CD14-positive monocyte (primary cell): ENCODE results near the gene STARD6. TPM values are rescaled to one million over a fixed set of nuclear protein-coding genes. Genes with fewer than 3 reads are reported as not detected.

Experiments used
- DNase-seq, 3 donors: peaks; one replicate each; pipeline ENCODE4 v3.0.0-alpha.2; 2011 to 2022
- H2AFZ ChIP-seq: 2 replicates; pipeline ENCODE4 v1.6.0; 2012; ENCODE audit warnings: mild to moderate bottlenecking, low read depth, low read length, inconsistent platforms; ENCODE audit not compliant: insufficient read depth, poor library complexity, severe bottlenecking
- H3K27ac ChIP-seq, 2 donors: 1 replicate in 1 of 2; 2 replicates in 1 of 2; pipeline ENCODE4 v1.5.1; 2012 to 2013; ENCODE audit warnings: low read length in 2 of 2, control low read depth in 1 of 2, inconsistent platforms in 1 of 2, low read depth in 1 of 2, mild to moderate bottlenecking in 1 of 2
- H3K27me3 ChIP-seq, 2 donors: one replicate each; pipeline versions ENCODE4 v1.6.0 to v1.6.1; 2011 to 2013; ENCODE audit warnings: low read length in 2 of 2; ENCODE audit not compliant: control insufficient read depth in 2 of 2, insufficient read depth in 2 of 2
- H3K36me3 ChIP-seq, 2 donors: replicated peaks in 1 of 2; 1 replicate in 1 of 2; 2 replicates in 1 of 2; pipeline versions ENCODE4 v1.5.1 to v1.6.1; 2012 to 2013; ENCODE audit warnings: low read length in 2 of 2, control low read depth in 1 of 2, inconsistent platforms in 1 of 2, mild to moderate bottlenecking in 1 of 2; ENCODE audit not compliant: insufficient read depth in 2 of 2, control insufficient read depth in 1 of 2
- H3K4me1 ChIP-seq, 2 donors: 1 replicate in 1 of 2; 2 replicates in 1 of 2; pipeline versions ENCODE4 v1.5.1 to v1.6.1; 2012 to 2013; ENCODE audit warnings: low read length in 2 of 2, control low read depth in 1 of 2, inconsistent platforms in 1 of 2, mild to moderate bottlenecking in 1 of 2, moderate library complexity in 1 of 2; ENCODE audit not compliant: insufficient read depth in 2 of 2, control insufficient read depth in 1 of 2
- H3K4me2 ChIP-seq: replicated peaks from 2 replicates; pipeline ENCODE3; 2012; ENCODE audit warnings: low read length, moderate library complexity, mild to moderate bottlenecking; ENCODE audit not compliant: poor library complexity, severe bottlenecking; ENCODE audit errors: extremely low read depth
- H3K4me3 ChIP-seq, 3 experiments: fragments of 200-600 bp in 1 of 3; sonication (generic) in 1 of 3; replicated peaks in 1 of 3; 1 replicate in 2 of 3; 2 replicates in 1 of 3; pipeline ENCODE4 v1.5.1; 2011 to 2013; ENCODE audit warnings: low read length in 3 of 3, mild to moderate bottlenecking in 3 of 3, control low read depth in 2 of 3, low read depth in 2 of 3, inconsistent platforms in 1 of 3, moderate library complexity in 1 of 3
- H3K79me2 ChIP-seq: 2 replicates; pipeline ENCODE4 v1.6.0; 2012; ENCODE audit warnings: mild to moderate bottlenecking, control low read depth, inconsistent platforms, low read length, moderate library complexity; ENCODE audit not compliant: insufficient read depth
- H3K9ac ChIP-seq: 2 replicates; pipeline ENCODE4 v1.6.0; 2017; ENCODE audit warnings: low read length, mild to moderate bottlenecking; ENCODE audit not compliant: insufficient read depth, poor library complexity, severe bottlenecking
- H3K9me3 ChIP-seq, 2 donors: replicated peaks in 1 of 2; 1 replicate in 1 of 2; 2 replicates in 1 of 2; pipeline versions ENCODE4 v1.5.1 to v1.6.1; 2012 to 2013; ENCODE audit warnings: low read length in 2 of 2, control low read depth in 1 of 2; ENCODE audit not compliant: control insufficient read depth in 1 of 2, insufficient read depth in 1 of 2
- H4K20me1 ChIP-seq: 2 replicates; pipeline ENCODE4 v1.6.0; 2012; ENCODE audit warnings: mild to moderate bottlenecking, low read length, control low read depth, moderate library complexity; ENCODE audit not compliant: insufficient read depth
- H3K27ac Mint-ChIP-seq, 7 donors: one replicate each; pipeline ENCODE4 v1.8.0; 2020; ENCODE audit warnings: mild to moderate bottlenecking in 7 of 7, mixed read lengths in 7 of 7, moderate library complexity in 6 of 7, inconsistent platforms in 2 of 7
- H3K27me3 Mint-ChIP-seq, 3 donors: one replicate each; pipeline ENCODE4 v1.8.0; 2021 to 2022; ENCODE audit warnings: low read depth in 3 of 3, mild to moderate bottlenecking in 3 of 3, mixed read lengths in 3 of 3, moderate library complexity in 3 of 3, inconsistent platforms in 1 of 3
- H3K36me3 Mint-ChIP-seq, 2 donors: one replicate each; pipeline ENCODE4 v1.8.0; 2020; ENCODE audit warnings: mixed read lengths in 2 of 2, inconsistent platforms in 1 of 2, mild to moderate bottlenecking in 1 of 2
- H3K4me1 Mint-ChIP-seq: one replicate; pipeline ENCODE4 v1.8.0; 2020; ENCODE audit warnings: mild to moderate bottlenecking, mixed read lengths
- H3K4me3 Mint-ChIP-seq, 2 donors: one replicate each; pipeline ENCODE4 v1.8.0; 2020; ENCODE audit warnings: mild to moderate bottlenecking in 2 of 2, mixed read lengths in 2 of 2, moderate library complexity in 1 of 2
- H3K9me3 Mint-ChIP-seq, 7 donors: one replicate each; pipeline ENCODE4 v1.8.0; 2020 to 2022; ENCODE audit warnings: mixed read lengths in 7 of 7, mild to moderate bottlenecking in 6 of 7, moderate library complexity in 6 of 7, inconsistent platforms in 2 of 7
- CTCF ChIP-seq: fragments of 200-600 bp; IDR thresholded peaks from one replicate; pipeline ENCODE4 v1.8.0; 2022; ENCODE audit warnings: antibody characterized with exemption, mild to moderate bottlenecking
- WGBS: methylation state at CpG from one replicate; pipeline ENCODE4 v1.1.5; 2013; ENCODE audit warnings: missing lambda C conversion rate; ENCODE audit not compliant: insufficient coverage; 5-methylcytosine and 5-hydroxymethylcytosine counted together
- intact Hi-C, 2 donors: fragments of 100-400 bp; cut with micrococcal nuclease; formaldehyde crosslinking; loops; one replicate each; pipeline versions ENCODE4 v1.15.0 to v1.15.1; 2023
- polyA plus RNA-seq, 3 donors: library from polyadenylated mRNA; depleted of rRNA in 1 of 3; unstranded in 2 of 3; stranded (reverse) in 1 of 3; fragments of 300-500 nt in 2 of 3; fragments of >200 nt in 1 of 3; fragmentation: Illumina TruSeq in 2 of 3; gene quantifications; 1 replicate in 2 of 3; 2 replicates in 1 of 3; pipeline ENCODE4 v1.2.3, GENCODE V29; 2012 to 2021

The STARD6 gene
- polyA plus RNA-seq, 3 donors = not detected

- Mint-ChIP-seq H3K27me3 (no peaks in the 10 kb centered on the region), H3K27ac (no peak overlapping the region), H3K4me1 (peaks cover 4% of the 10 kb centered on the region), H3K4me3 (no peak overlapping the region), H3K9me3 (peaks cover 0 to 2% (median 0%) of the 10 kb centered on the region in 7 donors), H3K36me3 (no peaks in the 10 kb centered on the region)
- no peak overlapping the region for H3K4me3 ChIP-seq
- no peaks in the 10 kb centered on the region for H4K20me1 ChIP-seq
- no CpG with 5 or more reads among the region's 4 CpGs for WGBS
- H3K9ac ChIP-seq = no peak overlapping the region
- TF ChIP-seq CTCF = no peak
- no peak overlapping the region for H3K4me2 ChIP-seq
- no peaks in the 10 kb centered on the region for H3K79me2 ChIP-seq
- H3K27me3 ChIP-seq = no peaks in the 10 kb centered on the region
- H3K9me3 ChIP-seq = no peaks in the 10 kb centered on the region
- H3K4me1 ChIP-seq = no peaks in the 10 kb centered on the region
- no peaks in the 10 kb centered on the region for H3K36me3 ChIP-seq
- DNase-seq = no peak
- intact Hi-C loops = no loop called here
- H3K27ac ChIP-seq = no peak overlapping the region
- H2AFZ ChIP-seq = no peak overlapping the region
Measured at GRCh38 chr18:54327818-54328217, 29.8 kb downstream of the STARD6 start.

DNA sequence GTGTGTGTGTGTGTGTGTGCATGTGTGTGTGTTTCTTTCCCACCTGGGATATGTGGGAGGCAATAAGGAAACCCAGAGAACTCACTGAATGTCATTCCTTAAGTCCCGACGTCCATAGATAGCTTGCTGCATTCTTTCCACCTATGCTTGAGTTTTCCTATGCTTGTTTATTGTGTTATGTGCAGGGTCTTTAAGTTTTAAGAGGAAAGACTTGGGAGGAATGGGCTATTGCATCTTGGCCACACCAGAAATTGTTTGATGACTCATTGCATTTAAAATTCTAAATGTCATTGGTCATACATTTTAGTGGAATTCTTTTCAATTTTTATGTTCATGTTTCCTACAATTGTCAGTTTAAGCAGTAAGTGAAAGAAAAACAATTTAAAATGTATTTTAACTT, 33.7 kb downstream of the STARD6 start:
- Histone ChIP-seq H3K9ac (no peak overlapping the region), H3K36me3 (no peaks in the 10 kb centered on the region), H3K4me3 (no peak overlapping the region), H3K9me3 (no peaks in the 10 kb centered on the region), H3K4me1 (no peaks in the 10 kb centered on the region), H3K27ac (no peak overlapping the region), H3K27me3 (peaks cover 0 to 1% of the 10 kb centered on the region in 2 donors), H2AFZ (no peak overlapping the region), H3K79me2 (no peaks in the 10 kb centered on the region), H4K20me1 (no peaks in the 10 kb centered on the region), H3K4me2 (no peak overlapping the region)
- Mint-ChIP-seq H3K36me3 (no peaks in the 10 kb centered on the region), H3K9me3 (peaks cover 0 to 2% (median 0%) of the 10 kb centered on the region in 7 donors), H3K4me3 (no peak overlapping the region), H3K27me3 (peaks cover 0 to 3% (median 0%) of the 10 kb centered on the region in 3 donors), H3K4me1 (no peaks in the 10 kb centered on the region), H3K27ac (no peak overlapping the region)
- no peak for DNase-seq
- no CpG with 5 or more reads among the region's 2 CpGs for WGBS
- intact Hi-C loops = no loop called here
- no peak for TF ChIP-seq CTCF
